ENCODE data around the gene NUP93. TPM values are rescaled to one million over a fixed set of nuclear protein-coding genes. Genes with fewer than 3 reads are reported as not detected.
A peak's percentile ranks its signal among the peaks of the same experiment; 100 is the strongest.

The NUP93 gene
- total RNA-seq, 1 experiment from 2014 or later = 144 TPM

DNA sequence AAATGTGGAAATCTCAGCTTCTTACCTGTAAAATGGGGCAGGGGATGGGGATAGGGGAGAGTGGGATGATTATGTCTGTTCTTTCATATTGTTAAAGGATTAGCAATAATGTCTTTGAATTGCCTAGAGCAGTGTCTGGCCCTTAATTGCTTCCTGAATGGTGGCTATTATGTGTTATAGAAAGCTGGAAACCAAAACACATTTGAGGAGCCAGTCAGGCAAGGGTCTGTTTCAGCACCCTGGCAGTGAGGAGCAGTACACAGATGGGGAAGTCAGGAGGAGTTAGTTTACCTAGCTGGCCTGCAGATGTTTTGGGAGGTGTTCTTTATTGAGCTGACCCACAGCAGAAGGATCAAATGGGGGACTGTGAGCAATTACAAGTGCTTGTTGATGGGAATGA, 63.0 kb downstream of the NUP93 start (continued):
- TF ChIP-seq, protein P1, sequence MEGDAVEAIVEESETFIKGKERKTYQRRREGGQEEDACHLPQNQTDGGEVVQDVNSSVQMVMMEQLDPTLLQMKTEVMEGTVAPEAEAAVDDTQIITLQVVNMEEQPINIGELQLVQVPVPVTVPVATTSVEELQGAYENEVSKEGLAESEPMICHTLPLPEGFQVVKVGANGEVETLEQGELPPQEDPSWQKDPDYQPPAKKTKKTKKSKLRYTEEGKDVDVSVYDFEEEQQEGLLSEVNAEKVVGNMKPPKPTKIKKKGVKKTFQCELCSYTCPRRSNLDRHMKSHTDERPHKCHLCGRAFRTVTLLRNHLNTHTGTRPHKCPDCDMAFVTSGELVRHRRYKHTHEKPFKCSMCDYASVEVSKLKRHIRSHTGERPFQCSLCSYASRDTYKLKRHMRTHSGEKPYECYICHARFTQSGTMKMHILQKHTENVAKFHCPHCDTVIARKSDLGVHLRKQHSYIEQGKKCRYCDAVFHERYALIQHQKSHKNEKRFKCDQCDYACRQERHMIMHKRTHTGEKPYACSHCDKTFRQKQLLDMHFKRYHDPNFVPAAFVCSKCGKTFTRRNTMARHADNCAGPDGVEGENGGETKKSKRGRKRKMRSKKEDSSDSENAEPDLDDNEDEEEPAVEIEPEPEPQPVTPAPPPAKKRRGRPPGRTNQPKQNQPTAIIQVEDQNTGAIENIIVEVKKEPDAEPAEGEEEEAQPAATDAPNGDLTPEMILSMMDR (IDR thresholded peaks at IDR 0.05 in 2 of 3, conservative IDR thresholded peaks at IDR 0.05 in 1 of 3; ENCODE audit: borderline replicate concordance in 1 of 3, insufficient read depth in 1 of 3, low read depth in 2 of 3, low read length in 2 of 3) = no peak
- TF ChIP-seq SIN3A (IDR thresholded peaks at IDR 0.05; ENCODE audit: low read depth) (no peak), EGR1 (IDR thresholded peaks at IDR 0.05; ENCODE audit: low read depth) (no peak)
- TF ChIP-seq, protein P2, sequence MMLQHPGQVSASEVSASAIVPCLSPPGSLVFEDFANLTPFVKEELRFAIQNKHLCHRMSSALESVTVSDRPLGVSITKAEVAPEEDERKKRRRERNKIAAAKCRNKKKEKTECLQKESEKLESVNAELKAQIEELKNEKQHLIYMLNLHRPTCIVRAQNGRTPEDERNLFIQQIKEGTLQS (IDR thresholded peaks at IDR 0.05) = no peak

DNA sequence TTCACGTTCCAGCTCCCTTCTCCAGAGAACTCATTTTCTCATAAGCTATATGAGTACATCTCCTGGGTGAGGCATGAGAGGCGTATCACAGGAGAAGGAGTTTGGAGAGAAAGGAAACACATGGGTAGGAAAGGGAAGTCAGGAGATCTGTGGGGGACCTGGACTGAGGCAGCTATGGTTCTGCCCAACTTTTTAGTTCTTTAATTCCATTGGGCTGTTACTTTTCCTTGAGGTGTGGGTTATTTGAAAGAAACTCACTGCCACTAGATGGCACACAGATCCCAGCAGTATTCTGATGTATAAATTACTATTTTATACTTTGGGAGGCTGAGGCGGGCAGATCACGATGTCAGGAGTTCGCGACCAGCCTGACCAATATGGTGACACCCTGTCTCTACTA, 63.6 kb downstream of the NUP93 start:
- H3K4me1 ChIP-seq (ENCODE audit: control insufficient read depth in 1 of 2, insufficient read depth in 2 of 2, low read length in 2 of 2) = no peaks in the 10 kb centered on the region
- TF ChIP-seq ZNF274 (IDR thresholded peaks at IDR 0.05; ENCODE audit: low read depth, low read length) = no peak
- no peak for TF ChIP-seq FOSL1 (IDR thresholded peaks at IDR 0.05; ENCODE audit: low read depth)
- TF ChIP-seq, protein P1 (IDR thresholded peaks at IDR 0.05 in 2 of 3, conservative IDR thresholded peaks at IDR 0.05 in 1 of 3; ENCODE audit: borderline replicate concordance in 1 of 3, insufficient read depth in 1 of 3, low read depth in 2 of 3, low read length in 2 of 3) = peak; percentile 43 to 47 (median 43); a peak in 5 of 6 replicates
- peak; percentile 69 for TF ChIP-seq RAD21 (IDR thresholded peaks at IDR 0.05; ENCODE audit: low read depth)
- no peak overlapping the region for H2AFZ ChIP-seq (ENCODE audit: low read depth, low read length, poor library complexity, severe bottlenecking)
- H3K79me2 ChIP-seq (ENCODE audit: insufficient read depth, low read length) = peaks cover 50% of the 10 kb centered on the region
- POLR2A ChIA-PET = interaction anchor here (0.6 to 0.9 kb wide), 2 partner anchors 49 to 168 kb away, joined by 3 to 4 read pairs; partner anchors contain the start of gene MT1E
- no peak overlapping the region for H3K27ac ChIP-seq (ENCODE audit: low read depth, low read length)
- no peak overlapping the region for H3K9ac ChIP-seq (ENCODE audit: low read length)
- no peaks in the 10 kb centered on the region for H3K9me3 ChIP-seq (ENCODE audit: control insufficient read depth in 1 of 2, insufficient read depth in 1 of 2, low read depth in 1 of 2, low read length in 2 of 2)
- H4K20me1 ChIP-seq (ENCODE audit: insufficient read depth) = no peaks in the 10 kb centered on the region
- no peaks in the 10 kb centered on the region for H3K9me2 ChIP-seq (ENCODE audit: insufficient read depth)
- DNase-seq (ENCODE audit: low read depth, low spot score) (no peak), ATAC-seq (peak; percentile 73)
- no TSS peak for BruUV-seq (replicated peaks)
- no peak overlapping the region for H3K4me3 ChIP-seq (replicated peaks in 1 of 2; ENCODE audit: low read depth in 1 of 2, low read length in 2 of 2)
- intact Hi-C loops (cut with micrococcal nuclease) = loop anchor here (1.0 to 2.0 kb wide), 3 partner anchors 76 to 375 kb away; no protein-coding TSS in a partner anchor
- H3K4me2 ChIP-seq (ENCODE audit: low read length) = no peak overlapping the region
- no peaks in the 10 kb centered on the region for H3K27me3 ChIP-seq (ENCODE audit: insufficient read depth, low read length)
- RAD21 ChIA-PET (ENCODE audit: low non-redundant PET in 1 of 2, low total read pairs in 2 of 2, uncharacterized antibody in 2 of 2, unreplicated experiment in 2 of 2) = no interaction called here
- CTCF ChIA-PET = interaction anchor here (0.7 to 1.8 kb wide), 13 partner anchors 9 to 253 kb away, joined by 3 to 15 read pairs (median 5); no protein-coding TSS in a partner anchor
- H3K36me3 ChIP-seq (ENCODE audit: control insufficient read depth in 1 of 2, insufficient read depth in 2 of 2, low read length in 2 of 2) = peaks cover 0 to 3% of the 10 kb centered on the region in 2 experiments; a peak in 1 of 4 replicates

Measured in HCT116 (cell line).